HUES64 (cell line): Measurements from ENCODE around the gene ADGRB2.
"Not testable (repeated sequence)": the region's sequence is repeated elsewhere in the genome, so short reads cannot be mapped to it uniquely, and the experiment has no call there.

Source experiments
- H3K27ac ChIP-seq: 2 replicates; pipeline ENCODE4 v1.7.0; 2013; ENCODE audit warnings: low read depth, low read length, inconsistent platforms
- H3K27me3 ChIP-seq: 2 replicates; pipeline ENCODE4 v1.6.1; 2013; ENCODE audit warnings: mild to moderate bottlenecking, low read length; ENCODE audit not compliant: insufficient read depth
- H3K36me3 ChIP-seq: 2 replicates; pipeline ENCODE4 v1.6.1; 2013; ENCODE audit warnings: mild to moderate bottlenecking, low read length; ENCODE audit not compliant: insufficient read depth
- H3K4me1 ChIP-seq: 2 replicates; pipeline ENCODE4 v1.6.1; 2013; ENCODE audit warnings: mild to moderate bottlenecking, low read length, moderate library complexity; ENCODE audit not compliant: insufficient read depth
- H3K4me3 ChIP-seq: 2 replicates; pipeline ENCODE4 v1.5.1; 2013; ENCODE audit warnings: mild to moderate bottlenecking, low read length, moderate library complexity
- H3K9ac ChIP-seq: 2 replicates; pipeline ENCODE4 v1.6.1; 2013; ENCODE audit warnings: mild to moderate bottlenecking, low read depth, low read length
- H3K9me3 ChIP-seq: 2 replicates; pipeline ENCODE4 v1.6.1; 2013; ENCODE audit warnings: low read depth, low read length; ENCODE audit not compliant: insufficient read depth
- WGBS: fragments of 150-250, 120-280 bp; methylation state at CpG from one replicate; pipeline ENCODE4 v1.1.7; 2013; ENCODE audit warnings: missing lambda C conversion rate; 5-methylcytosine and 5-hydroxymethylcytosine counted together

The ADGRB2 gene

DNA sequence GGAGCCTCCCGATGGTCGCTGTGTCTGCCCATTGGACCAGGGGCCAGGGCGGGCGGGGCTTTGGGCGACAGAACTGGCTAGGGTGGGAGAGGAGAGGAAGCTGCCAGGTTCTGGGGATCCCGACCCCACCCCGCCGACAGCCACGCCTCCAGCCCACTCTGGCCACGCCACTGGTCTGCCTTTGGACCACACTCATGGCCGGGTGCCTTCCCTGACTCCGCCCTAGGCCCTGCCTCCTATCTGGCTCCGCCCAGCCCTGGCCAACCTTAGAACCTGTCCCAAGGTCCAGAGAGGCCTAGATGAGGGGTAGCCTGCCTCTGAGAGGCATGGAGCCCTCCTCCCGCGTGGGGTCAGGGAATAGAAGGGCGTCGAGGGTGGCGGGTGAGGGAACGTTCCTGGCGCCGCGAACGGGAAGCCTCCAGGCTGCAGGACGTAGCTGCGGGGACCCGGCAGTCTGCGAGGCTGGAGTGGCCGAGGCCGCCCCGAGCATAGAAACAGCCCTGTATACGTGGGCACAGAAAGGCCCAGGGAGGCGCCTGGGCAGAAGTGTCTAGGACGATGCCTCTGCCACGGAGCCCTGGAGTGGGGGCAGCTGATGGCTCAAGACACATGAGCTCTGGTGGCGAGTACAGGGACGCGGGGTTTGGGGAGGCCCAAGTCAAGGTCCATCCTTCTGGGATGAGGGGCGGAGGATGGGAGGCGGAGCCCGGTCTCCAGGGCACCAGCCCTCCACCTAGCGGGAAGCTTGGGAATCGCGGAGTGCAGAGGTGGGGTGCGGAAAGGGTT, 48.9 kb downstream of the ADGRB2 start:
- Histone ChIP-seq H3K9ac (no peak overlapping the region), H3K27ac (no peak overlapping the region; the same call in 1 of the 2 replicates), H3K36me3 (no peaks in the 10 kb centered on the region), H3K4me1 (peaks cover 11% of the 10 kb centered on the region; the same call in 1 of the 2 replicates), H3K9me3 (no peaks in the 10 kb centered on the region), H3K27me3 (no peaks in the 10 kb centered on the region; the same call in 1 of the 2 replicates), H3K4me3 (peak overlapping the region; percentile 63)
- 2% methylated on average over 44 of the region's 44 CpGs for WGBS

DNA sequence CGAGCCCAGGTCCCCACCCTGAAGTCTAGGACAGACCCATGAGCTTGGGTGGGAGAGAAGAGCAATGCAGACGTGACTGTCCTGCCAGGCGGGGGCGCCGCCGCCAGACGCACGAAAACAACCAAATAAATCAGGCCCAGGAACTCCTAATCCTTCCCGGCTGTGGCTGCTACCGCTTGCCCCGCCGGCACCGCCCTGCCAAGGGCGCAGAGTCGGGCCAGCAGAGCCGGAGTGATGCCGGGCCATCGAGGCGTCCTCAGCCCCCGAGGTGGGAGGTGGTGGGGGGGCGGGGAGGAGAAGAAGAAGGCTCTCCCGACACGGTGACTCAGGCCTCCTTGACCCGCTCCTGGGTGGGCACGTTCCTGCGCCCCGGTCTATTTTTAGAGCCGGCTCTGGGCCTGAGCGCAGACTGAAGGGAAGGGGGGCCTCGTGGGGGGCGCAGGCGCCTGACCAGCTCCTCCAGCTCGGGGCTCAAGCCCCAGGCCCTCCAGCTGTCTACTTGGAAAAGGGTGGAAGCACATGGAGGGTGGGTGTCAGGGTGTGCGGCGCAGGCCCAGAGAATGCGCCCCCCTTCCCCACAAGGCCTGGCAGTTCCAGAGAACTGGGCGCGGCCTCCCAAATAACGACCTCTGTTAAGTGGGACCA, 49.6 kb downstream of the ADGRB2 start:
- Histone ChIP-seq H3K4me3 (peak overlapping the region; percentile 63), H3K4me1 (peaks cover 11% of the 10 kb centered on the region; the same call in 1 of the 2 replicates), H3K36me3 (no peaks in the 10 kb centered on the region), H3K9me3 (no peaks in the 10 kb centered on the region), H3K27ac (peak overlapping the region; percentile 62), H3K27me3 (no peaks in the 10 kb centered on the region; the same call in 1 of the 2 replicates), H3K9ac (peak overlapping the region; percentile 53; the same call in 1 of the 2 replicates)
- 1% methylated on average over 39 of the region's 39 CpGs for WGBS

DNA sequence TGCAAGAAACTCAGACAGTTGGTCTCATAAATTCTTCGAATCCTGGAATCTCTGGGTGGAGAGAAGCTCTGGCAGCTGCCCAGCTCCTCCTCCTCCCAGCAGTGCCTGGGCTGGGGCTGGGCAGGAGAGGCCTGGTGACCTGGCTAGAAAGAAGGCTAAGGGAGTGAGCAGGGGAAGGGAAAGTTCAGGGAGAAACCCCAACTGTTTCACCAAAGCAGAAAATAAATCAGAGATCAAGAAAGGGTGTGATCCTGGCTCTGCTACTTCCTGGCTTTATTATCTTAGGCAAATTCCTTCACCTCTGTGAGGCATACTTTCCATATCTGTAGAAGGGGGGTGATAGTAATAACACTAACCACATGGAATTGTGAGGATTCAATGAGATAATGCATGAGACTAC, 51.5 kb downstream of the ADGRB2 start:
- Histone ChIP-seq H3K4me3 (no peak overlapping the region), H3K9ac (no peak overlapping the region), H3K4me1 (peaks cover 11% of the 10 kb centered on the region; the same call in 1 of the 2 replicates), H3K36me3 (no peaks in the 10 kb centered on the region), H3K9me3 (no peaks in the 10 kb centered on the region), H3K27me3 (no peaks in the 10 kb centered on the region; the same call in 1 of the 2 replicates), H3K27ac (no peak overlapping the region)
- WGBS = 35% methylated on average over 1 of the region's 1 CpG

DNA sequence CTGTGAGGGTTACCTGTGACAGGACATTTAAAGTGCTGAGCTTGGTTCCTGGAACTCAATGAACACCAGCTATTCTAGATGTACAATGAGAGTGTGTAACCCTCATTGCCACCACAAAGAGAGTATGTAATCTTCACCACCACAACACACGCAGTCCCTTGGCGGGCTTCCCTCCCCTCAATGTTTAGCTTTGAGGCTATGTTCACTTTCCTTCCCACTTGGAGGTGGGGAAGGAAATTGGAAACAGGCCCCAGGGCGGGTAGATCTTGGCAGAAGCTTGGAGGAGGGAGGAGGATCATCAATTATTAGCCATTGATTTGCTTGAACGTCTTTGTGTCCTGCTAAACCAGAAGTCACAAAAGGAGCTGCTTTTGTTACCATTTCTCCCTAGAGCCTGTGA, 52.1 kb downstream of the ADGRB2 start:
- no peaks in the 10 kb centered on the region; the same call in 1 of the 2 replicates for H3K27me3 ChIP-seq
- no peaks in the 10 kb centered on the region for H3K9me3 ChIP-seq
- no peak overlapping the region for H3K4me3 ChIP-seq
- H3K27ac ChIP-seq = no peak overlapping the region
- H3K9ac ChIP-seq = no peak overlapping the region
- H3K4me1 ChIP-seq = peaks cover 11% of the 10 kb centered on the region; the same call in 1 of the 2 replicates
- 54% methylated on average over 2 of the region's 4 CpGs for WGBS
- H3K36me3 ChIP-seq = no peaks in the 10 kb centered on the region

DNA sequence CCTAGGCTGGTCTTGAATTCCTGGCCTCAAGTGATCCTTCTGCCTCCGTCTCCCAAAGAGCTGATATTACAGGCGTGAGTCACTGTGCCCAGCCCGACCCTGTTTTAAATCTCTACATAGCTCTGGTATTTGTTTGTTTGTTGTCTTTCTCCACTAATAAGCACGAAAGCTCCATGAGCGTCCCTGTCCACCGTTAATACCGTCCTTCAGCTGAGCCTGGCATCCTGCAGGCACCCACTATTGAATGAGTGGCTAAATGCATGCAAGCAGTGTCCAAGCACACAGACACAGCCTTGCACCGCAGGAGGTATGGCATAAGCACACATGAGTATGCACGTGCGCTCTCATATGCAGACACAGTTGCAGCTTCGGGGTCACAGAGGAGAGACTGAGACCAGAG, 55.8 kb downstream of the ADGRB2 start:
- Histone ChIP-seq H3K4me3 (no peak overlapping the region), H3K4me1 (peaks cover 21% of the 10 kb centered on the region), H3K27ac (no peak overlapping the region), H3K36me3 (no peaks in the 10 kb centered on the region), H3K27me3 (no peaks in the 10 kb centered on the region), H3K9me3 (no peaks in the 10 kb centered on the region), H3K9ac (no peak overlapping the region)
- WGBS = 80% methylated on average over 11 of the region's 11 CpGs

DNA sequence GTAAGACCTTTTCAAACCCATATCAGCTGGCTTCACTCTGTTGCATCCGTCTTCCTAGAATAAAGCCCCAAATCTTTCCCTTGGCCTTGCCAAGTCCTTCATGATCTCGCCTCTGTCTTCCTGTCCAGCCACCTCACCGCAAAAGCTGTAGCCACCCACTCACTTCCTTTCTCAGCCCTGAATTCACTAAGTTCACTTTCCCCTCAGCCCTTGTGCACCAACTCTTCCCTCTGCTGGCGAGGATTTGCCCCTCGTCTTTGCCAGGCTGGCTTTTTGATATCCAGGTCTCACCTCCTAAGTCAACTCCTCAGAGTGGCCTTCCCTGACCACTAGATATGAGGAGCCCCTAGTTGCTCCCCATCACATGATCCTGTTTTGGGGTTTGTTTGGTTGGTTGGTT, 56.4 kb downstream of the ADGRB2 start:
- peaks cover 19% of the 10 kb centered on the region for H3K4me1 ChIP-seq
- H3K9me3 ChIP-seq = no peaks in the 10 kb centered on the region
- H3K9ac ChIP-seq = no peak overlapping the region
- H3K4me3 ChIP-seq = no peak overlapping the region
- 67% methylated on average over 5 of the region's 5 CpGs for WGBS
- no peaks in the 10 kb centered on the region for H3K36me3 ChIP-seq
- no peaks in the 10 kb centered on the region for H3K27me3 ChIP-seq
- H3K27ac ChIP-seq = no peak overlapping the region

DNA sequence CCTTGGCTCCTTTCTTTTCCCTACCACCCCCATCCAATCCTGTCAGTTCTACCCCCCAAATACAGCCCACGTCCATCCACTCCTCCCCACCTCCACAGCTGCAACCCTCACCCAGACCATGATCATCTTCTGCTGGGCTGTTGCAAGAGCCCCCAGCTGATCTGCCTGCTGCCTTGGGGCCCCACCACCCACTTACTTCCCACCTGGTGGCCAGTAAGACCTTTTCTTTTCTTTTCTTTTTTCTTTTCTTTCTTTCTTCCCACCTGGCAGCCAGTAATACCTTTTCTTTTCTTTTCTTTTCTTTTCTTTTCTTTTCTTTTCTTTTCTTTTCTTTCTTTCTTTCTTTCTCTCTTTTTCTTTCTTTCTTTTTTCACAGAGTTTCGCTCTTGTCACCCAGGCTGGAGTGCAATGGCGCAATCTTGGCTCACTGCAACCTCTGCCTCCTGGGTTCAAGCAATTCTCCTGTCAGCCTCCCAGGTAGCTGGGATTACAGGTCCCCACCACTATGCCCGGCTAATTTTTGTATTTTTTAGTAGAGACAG, 57.0 kb downstream of the ADGRB2 start:
- not testable (repeated sequence) for H3K27me3 ChIP-seq, H3K36me3 ChIP-seq, H3K27ac ChIP-seq, H3K9ac ChIP-seq, H3K9me3 ChIP-seq, H3K4me3 ChIP-seq
- WGBS = 84% methylated on average over 4 of the region's 4 CpGs
- peaks cover 15% of the 10 kb centered on the region for H3K4me1 ChIP-seq

DNA sequence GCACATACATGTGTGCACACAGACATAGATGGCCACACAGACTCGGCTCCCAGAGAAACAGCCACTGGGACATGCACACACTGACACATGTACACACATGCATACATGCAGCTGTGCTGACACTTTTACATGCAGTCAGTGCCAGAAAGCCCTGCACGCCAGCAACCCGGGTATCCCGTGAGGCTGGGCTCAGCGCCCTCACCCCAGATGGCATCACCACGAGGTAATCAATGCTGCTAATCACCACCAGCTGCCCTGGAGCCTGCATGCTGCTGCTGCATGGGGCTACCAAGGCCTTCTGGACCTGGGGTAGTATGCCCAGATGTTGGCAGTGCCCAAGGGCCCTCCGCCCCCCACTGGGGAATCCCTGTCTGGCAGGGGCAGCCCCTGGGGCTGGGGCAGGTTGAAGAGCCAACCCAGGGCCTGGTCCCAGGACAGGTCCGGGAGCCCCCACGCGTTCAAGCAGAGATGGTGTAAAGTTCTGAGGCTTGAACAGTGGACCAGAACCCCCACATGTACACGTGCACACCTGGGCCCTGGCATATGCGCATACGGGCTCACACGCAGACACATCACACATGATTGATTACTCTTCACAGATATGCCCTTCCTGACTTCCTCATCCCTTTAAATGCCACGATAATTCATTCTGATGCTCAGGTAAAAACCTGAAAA, 57.6 kb downstream of the ADGRB2 start:
- Histone ChIP-seq H3K4me3 (no peak overlapping the region), H3K36me3 (no peaks in the 10 kb centered on the region), H3K9ac (no peak overlapping the region), H3K9me3 (no peaks in the 10 kb centered on the region), H3K27me3 (no peaks in the 10 kb centered on the region), H3K4me1 (peaks cover 13% of the 10 kb centered on the region), H3K27ac (no peak overlapping the region)
- 88% methylated on average over 15 of the region's 15 CpGs for WGBS

DNA sequence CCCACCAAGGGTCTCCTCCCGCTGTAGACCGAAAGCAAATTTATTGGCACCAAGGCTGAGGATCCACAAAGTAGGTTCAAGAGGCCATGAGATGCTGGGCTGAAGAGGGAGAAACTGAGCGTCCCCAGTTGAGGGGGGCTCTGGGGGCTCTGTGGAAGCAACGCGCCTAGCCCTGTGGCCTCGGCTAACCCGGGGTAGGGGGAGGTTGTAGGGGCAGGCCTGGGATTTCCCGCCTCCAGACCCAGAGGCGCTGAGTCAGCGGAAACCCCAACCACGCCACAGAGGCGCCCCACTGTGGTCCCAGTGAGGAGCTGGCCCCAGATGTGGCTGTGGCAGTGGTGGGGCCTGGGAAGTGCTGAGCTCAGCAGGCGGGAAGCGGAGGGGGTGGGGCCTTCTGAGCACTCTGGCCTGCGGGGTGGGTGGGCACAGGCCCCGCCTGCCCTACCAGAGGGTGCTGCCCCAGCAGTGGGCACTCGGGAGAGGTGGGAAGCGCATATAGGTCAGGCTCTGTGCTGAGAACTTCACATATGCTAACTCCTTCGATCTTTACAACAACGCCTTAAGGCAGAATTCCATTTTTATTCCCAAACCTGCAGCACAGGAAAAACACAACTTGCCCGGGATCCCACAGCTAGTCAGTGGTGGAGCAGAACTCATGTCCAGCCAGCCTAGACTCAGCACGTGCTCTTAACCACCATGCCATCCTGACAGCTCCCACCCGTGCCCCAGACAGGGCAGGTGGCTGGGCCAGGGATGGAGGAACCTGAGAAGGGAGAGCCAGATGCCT, 58.9 kb downstream of the ADGRB2 start:
- Histone ChIP-seq H3K27ac (peak overlapping the region; percentile 47), H3K9ac (peak overlapping the region; percentile 57), H3K9me3 (no peaks in the 10 kb centered on the region), H3K36me3 (no peaks in the 10 kb centered on the region), H3K27me3 (no peaks in the 10 kb centered on the region), H3K4me1 (peaks cover 22% of the 10 kb centered on the region), H3K4me3 (peak overlapping the region; percentile 58)
- WGBS = 25% methylated on average over 23 of the region's 23 CpGs

DNA sequence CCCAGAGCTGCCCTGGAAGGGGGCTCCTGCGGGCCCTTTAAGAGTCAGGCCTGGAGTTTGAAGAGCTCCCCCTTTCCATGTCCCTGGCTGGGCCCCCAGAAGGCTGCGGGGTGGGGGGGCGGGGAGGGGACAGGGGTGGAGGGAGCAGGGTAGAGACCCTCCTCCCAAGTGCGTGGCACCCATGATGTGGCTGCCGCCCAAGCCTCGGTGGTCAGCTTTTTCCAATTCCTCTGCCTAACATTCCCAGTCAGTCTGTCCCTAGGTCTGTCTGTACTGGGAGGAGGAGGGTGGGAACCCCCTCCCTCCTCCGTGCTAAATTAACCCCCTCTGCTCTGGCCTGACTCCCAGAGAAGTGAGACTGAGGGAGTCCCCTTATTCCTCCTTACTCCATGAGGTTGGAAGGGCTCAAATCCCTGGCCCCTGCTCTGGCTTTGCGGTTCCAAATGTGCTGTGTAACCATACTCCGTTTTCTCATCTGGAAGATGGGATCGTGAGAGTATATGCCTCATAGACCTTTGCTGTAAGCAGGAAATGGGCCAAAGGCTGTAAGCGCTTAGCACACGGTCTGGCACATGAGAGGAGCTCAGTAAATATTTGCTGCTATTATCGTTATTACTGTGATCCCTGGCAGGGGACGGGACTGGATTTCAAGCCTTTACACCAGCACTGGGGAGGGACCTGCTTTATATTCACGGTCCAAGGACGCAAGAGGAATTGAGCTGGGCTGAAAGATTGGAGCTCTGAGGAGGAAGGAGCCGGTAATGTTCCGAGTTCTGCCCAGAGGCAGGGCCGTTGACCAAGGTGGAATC, 59.7 kb downstream of the ADGRB2 start:
- Histone ChIP-seq H3K27me3 (no peaks in the 10 kb centered on the region), H3K9me3 (no peaks in the 10 kb centered on the region), H3K9ac (peak overlapping the region; percentile 57), H3K36me3 (peaks cover 2% of the 10 kb centered on the region; the same call in 1 of the 2 replicates), H3K4me3 (peak overlapping the region; percentile 58), H3K27ac (peak overlapping the region; percentile 47), H3K4me1 (peaks cover 22% of the 10 kb centered on the region)
- WGBS = 21% methylated on average over 16 of the region's 19 CpGs
